MM.1S (cell line): ENCODE data around the gene CAMK2G.

Experiments
- DNase-seq: peaks from one replicate; pipeline ENCODE4 v3.0.0-alpha.2; 2015
- H2AFZ ChIP-seq: fragments of 300-600 bp; sonication (generic); 2 replicates; pipeline ENCODE4 v1.6.0; 2016; ENCODE audit warnings: antibody characterized with exemption, low read length
- H3F3A ChIP-seq: fragments of 300-600 bp; sonication (generic); 2 replicates; pipeline ENCODE4 v1.6.1; 2016; ENCODE audit warnings: mild to moderate bottlenecking, antibody characterized with exemption, low read length, moderate library complexity, mixed read lengths; ENCODE audit not compliant: insufficient read depth
- H3K27ac ChIP-seq: fragments of 300-600 bp; sonication (generic); 2 replicates; pipeline ENCODE4 v1.5.1; 2016; ENCODE audit warnings: mild to moderate bottlenecking, low read length
- H3K27me3 ChIP-seq: fragments of 300-600 bp; sonication (generic); replicated peaks from 2 replicates; pipeline ENCODE4 v1.6.0; 2016; ENCODE audit warnings: low read length; ENCODE audit not compliant: insufficient read depth
- H3K36me3 ChIP-seq: fragments of 300-600 bp; sonication (generic); replicated peaks from 2 replicates; pipeline ENCODE4 v1.6.1; 2016; ENCODE audit warnings: mild to moderate bottlenecking, low read length, mixed read lengths; ENCODE audit not compliant: insufficient read depth
- H3K4me1 ChIP-seq: fragments of 300-600 bp; sonication (generic); 2 replicates; pipeline ENCODE4 v1.6.1; 2016; ENCODE audit warnings: low read length, mixed read lengths
- H3K4me2 ChIP-seq: fragments of 300-600 bp; sonication (generic); 2 replicates; pipeline ENCODE4 v1.6.0; 2016; ENCODE audit warnings: low read depth, low read length
- H3K4me3 ChIP-seq: fragments of 300-600 bp; sonication (generic); 2 replicates; pipeline ENCODE4 v1.5.1; 2016; ENCODE audit warnings: low read length, mixed read lengths
- H3K79me2 ChIP-seq: fragments of 300-600 bp; sonication (generic); 2 replicates; pipeline ENCODE4 v1.6.1; 2016; ENCODE audit warnings: mixed run types, low read length, mixed read lengths
- H3K9ac ChIP-seq: fragments of 300-600 bp; sonication (generic); 2 replicates; pipeline ENCODE4 v1.6.1; 2016; ENCODE audit warnings: low read length, mixed read lengths
- H3K9me2 ChIP-seq: fragments of 300-600 bp; sonication (generic); replicated peaks from 2 replicates; pipeline ENCODE4 v1.6.1; 2016; ENCODE audit warnings: mild to moderate bottlenecking, low read length, mixed read lengths; ENCODE audit not compliant: insufficient read depth
- H3K9me3 ChIP-seq: fragments of 300-600 bp; sonication (generic); replicated peaks from 2 replicates; pipeline ENCODE4 v1.6.1; 2016; ENCODE audit warnings: mild to moderate bottlenecking, low read length, mixed read lengths; ENCODE audit not compliant: insufficient read depth
- H4K20me1 ChIP-seq: fragments of 300-600 bp; sonication (generic); 2 replicates; pipeline ENCODE4 v1.6.1; 2016; ENCODE audit warnings: mild to moderate bottlenecking, low read length, moderate library complexity, mixed read lengths; ENCODE audit not compliant: insufficient read depth
- CTCF ChIP-seq: fragments of 300-600 bp; sonication (generic); IDR thresholded peaks from 2 replicates; pipeline ENCODE4 v1.5.1; 2016; ENCODE audit warnings: antibody characterized with exemption, low read length, mixed read lengths
- EZH2 ChIP-seq: fragments of 300-600 bp; sonication (generic); optimal IDR thresholded peaks from 2 replicates; pipeline ENCODE3; 2017; ENCODE audit warnings: low read depth, mild to moderate bottlenecking, antibody characterized with exemption, low read length, mixed read lengths
- EZH2phosphoT487 ChIP-seq: fragments of 300-600 bp; sonication (generic); IDR thresholded peaks from 2 replicates; pipeline ENCODE4 v1.6.1; 2018; ENCODE audit warnings: antibody characterized with exemption, low read length

CAMK2G gene

GRCh38 chr10:73838827-73839226 lies 35.5 kb downstream of the CAMK2G start:
- H3F3A ChIP-seq = no peaks in the 10 kb centered on the region
- no peaks in the 10 kb centered on the region for H3K27me3 ChIP-seq
- H2AFZ ChIP-seq = no peak overlapping the region
- H3K36me3 ChIP-seq = no peaks in the 10 kb centered on the region
- H3K9me3 ChIP-seq = no peaks in the 10 kb centered on the region
- H3K4me1 ChIP-seq = no peaks in the 10 kb centered on the region
- no peak for DNase-seq
- H3K27ac ChIP-seq = no peak overlapping the region
- no peak overlapping the region for H3K9ac ChIP-seq
- no peak overlapping the region for H3K4me2 ChIP-seq
- H3K79me2 ChIP-seq = no peaks in the 10 kb centered on the region
- no peak overlapping the region for H3K4me3 ChIP-seq
- no peak for TF ChIP-seq EZH2
- no peak for TF ChIP-seq EZH2phosphoT487
- TF ChIP-seq CTCF = no peak
- H4K20me1 ChIP-seq = no peaks in the 10 kb centered on the region
- no peaks in the 10 kb centered on the region for H3K9me2 ChIP-seq

- Histone ChIP-seq H3K4me2 (no peak overlapping the region), H3K4me1 (no peaks in the 10 kb centered on the region), H2AFZ (no peak overlapping the region), H3K36me3 (no peaks in the 10 kb centered on the region), H3K79me2 (no peaks in the 10 kb centered on the region), H3K27me3 (no peaks in the 10 kb centered on the region), H3K27ac (no peak overlapping the region), H4K20me1 (no peaks in the 10 kb centered on the region), H3F3A (no peaks in the 10 kb centered on the region), H3K4me3 (no peak overlapping the region), H3K9me2 (no peaks in the 10 kb centered on the region), H3K9me3 (no peaks in the 10 kb centered on the region), H3K9ac (no peak overlapping the region)
- DNase-seq = no peak
- no peak for TF ChIP-seq EZH2
- no peak for TF ChIP-seq CTCF
- TF ChIP-seq EZH2phosphoT487 = no peak
Measured at GRCh38 chr10:73838008-73838567, 36.3 kb downstream of the CAMK2G start.

- Histone ChIP-seq H3K9ac (no peak overlapping the region), H3K9me2 (no peaks in the 10 kb centered on the region), H3K4me3 (no peak overlapping the region), H3K79me2 (no peaks in the 10 kb centered on the region), H3F3A (no peaks in the 10 kb centered on the region), H2AFZ (no peak overlapping the region), H3K4me2 (no peak overlapping the region), H4K20me1 (no peaks in the 10 kb centered on the region), H3K9me3 (no peaks in the 10 kb centered on the region), H3K36me3 (no peaks in the 10 kb centered on the region), H3K27me3 (no peaks in the 10 kb centered on the region), H3K4me1 (no peaks in the 10 kb centered on the region), H3K27ac (no peak overlapping the region)
- DNase-seq = no peak
- TF ChIP-seq EZH2 = no peak
- TF ChIP-seq EZH2phosphoT487 = no peak
- TF ChIP-seq CTCF = no peak
Measured at GRCh38 chr10:73837072-73837471, 37.3 kb downstream of the CAMK2G start.
